OCI-LY3 (cell line): ENCODE data around the gene SRRM4.

Experiments used
- EZH2phosphoT487 ChIP-seq: fragments of 200-600 bp; shearing (Covaris generic); IDR thresholded peaks from 2 replicates; pipeline ENCODE4 v1.6.1; 2018; ENCODE audit warnings: antibody characterized with exemption, mixed run types, low read depth
- TF ChIP-seq, protein P1 (sequence below): fragments of 200-600, 300-600 bp; sonication (generic); IDR thresholded peaks from 2 replicates; pipeline ENCODE4 v1.5.1; 2014; ENCODE audit warnings: antibody characterized with exemption, low read length, low read depth

DNA sequence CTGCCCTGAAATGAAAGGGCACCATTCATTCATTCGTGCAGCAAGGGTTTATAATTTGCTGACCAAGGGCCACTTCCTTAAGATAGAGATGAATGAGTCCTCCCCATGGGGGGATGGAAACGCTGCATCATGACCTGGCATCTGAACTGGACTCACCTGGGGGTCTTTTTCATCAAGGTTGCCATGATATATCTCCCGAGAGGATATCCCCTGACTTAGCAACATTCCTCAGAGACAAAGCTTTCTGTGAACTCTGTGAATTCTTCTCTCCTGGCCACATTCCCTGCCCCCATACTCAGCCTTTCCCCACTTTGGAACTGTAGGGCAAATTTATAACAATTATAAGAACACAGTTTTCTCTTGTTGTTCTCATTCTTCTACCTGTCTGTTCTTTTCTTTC, 30.8 kb downstream of the SRRM4 start:
- TF ChIP-seq, protein P1, sequence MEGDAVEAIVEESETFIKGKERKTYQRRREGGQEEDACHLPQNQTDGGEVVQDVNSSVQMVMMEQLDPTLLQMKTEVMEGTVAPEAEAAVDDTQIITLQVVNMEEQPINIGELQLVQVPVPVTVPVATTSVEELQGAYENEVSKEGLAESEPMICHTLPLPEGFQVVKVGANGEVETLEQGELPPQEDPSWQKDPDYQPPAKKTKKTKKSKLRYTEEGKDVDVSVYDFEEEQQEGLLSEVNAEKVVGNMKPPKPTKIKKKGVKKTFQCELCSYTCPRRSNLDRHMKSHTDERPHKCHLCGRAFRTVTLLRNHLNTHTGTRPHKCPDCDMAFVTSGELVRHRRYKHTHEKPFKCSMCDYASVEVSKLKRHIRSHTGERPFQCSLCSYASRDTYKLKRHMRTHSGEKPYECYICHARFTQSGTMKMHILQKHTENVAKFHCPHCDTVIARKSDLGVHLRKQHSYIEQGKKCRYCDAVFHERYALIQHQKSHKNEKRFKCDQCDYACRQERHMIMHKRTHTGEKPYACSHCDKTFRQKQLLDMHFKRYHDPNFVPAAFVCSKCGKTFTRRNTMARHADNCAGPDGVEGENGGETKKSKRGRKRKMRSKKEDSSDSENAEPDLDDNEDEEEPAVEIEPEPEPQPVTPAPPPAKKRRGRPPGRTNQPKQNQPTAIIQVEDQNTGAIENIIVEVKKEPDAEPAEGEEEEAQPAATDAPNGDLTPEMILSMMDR = no peak
- no peak for TF ChIP-seq EZH2phosphoT487
